Colonic mucosa (tissue), 4 donors: Measurements from ENCODE around the gene GIPC3. TPM values are rescaled to one million over a fixed set of nuclear protein-coding genes. Genes with fewer than 3 reads are reported as not detected.

Source experiments
- DNase-seq: peaks from one replicate; pipeline ENCODE4 v3.0.0-alpha.2; 2020
- H3K27ac ChIP-seq: fragments of 200-600 bp; one replicate; pipeline ENCODE4 v1.8.0; 2021
- H3K27me3 ChIP-seq: fragments of 200-600 bp; one replicate; pipeline ENCODE4 v1.8.0; 2021
- H3K36me3 ChIP-seq: fragments of 200-600 bp; one replicate; pipeline ENCODE4 v1.8.0; 2021
- H3K4me1 ChIP-seq: fragments of 200-600 bp; one replicate; pipeline ENCODE4 v1.8.0; 2021; ENCODE audit warnings: mild to moderate bottlenecking
- H3K4me3 ChIP-seq: fragments of 200-600 bp; one replicate; pipeline ENCODE4 v1.8.0; 2021
- H3K9ac ChIP-seq, 2 donors: one replicate each; pipeline ENCODE4 v1.7.0; 2013; ENCODE audit warnings: control low read depth in 2 of 2, low read depth in 2 of 2, low read length in 2 of 2
- H3K9me3 ChIP-seq: fragments of 200-600 bp; one replicate; pipeline ENCODE4 v1.8.0; 2021
- intact Hi-C: fragments of 100-400 bp; cut with DNase I; formaldehyde crosslinking; loops from one replicate; pipeline ENCODE4 v1.14.1; 2022
- total RNA-seq, 2 donors: library from RNA; stranded (reverse); fragmentation: NEBNext Ultra II Directional in 1 of 2; extraction: Animal tissue kit (Norgen Biotek cat#: 25700) in 1 of 2; gene quantifications; one replicate each; pipeline ENCODE4 v1.2.1, GENCODE V29; 2021
- TF ChIP-seq, protein P1 (sequence below): fragments of 200-600 bp; IDR thresholded peaks from one replicate; pipeline ENCODE4 v1.8.0; 2022; ENCODE audit warnings: antibody characterized with exemption, mild to moderate bottlenecking
- donor health status: healthy.
- donor health status: DM: no; HTN: no; CAD: no.
- donor health status: DM: no; HTN: no; CAD: no.

Gene GIPC3
- total RNA-seq, 2 donors from 2014 or later, result 0.40 to 1.1 TPM

GRCh38 chr19:3641515-3642269 lies 56.4 kb downstream of the GIPC3 start:
- Histone ChIP-seq H3K9ac (no peak overlapping the region), H3K27me3 (no peaks in the 10 kb centered on the region), H3K9me3 (no peaks in the 10 kb centered on the region), H3K4me3 (no peak overlapping the region), H3K4me1 (no peaks in the 10 kb centered on the region), H3K27ac (no peak overlapping the region), H3K36me3 (no peaks in the 10 kb centered on the region)
- TF ChIP-seq, protein P1, sequence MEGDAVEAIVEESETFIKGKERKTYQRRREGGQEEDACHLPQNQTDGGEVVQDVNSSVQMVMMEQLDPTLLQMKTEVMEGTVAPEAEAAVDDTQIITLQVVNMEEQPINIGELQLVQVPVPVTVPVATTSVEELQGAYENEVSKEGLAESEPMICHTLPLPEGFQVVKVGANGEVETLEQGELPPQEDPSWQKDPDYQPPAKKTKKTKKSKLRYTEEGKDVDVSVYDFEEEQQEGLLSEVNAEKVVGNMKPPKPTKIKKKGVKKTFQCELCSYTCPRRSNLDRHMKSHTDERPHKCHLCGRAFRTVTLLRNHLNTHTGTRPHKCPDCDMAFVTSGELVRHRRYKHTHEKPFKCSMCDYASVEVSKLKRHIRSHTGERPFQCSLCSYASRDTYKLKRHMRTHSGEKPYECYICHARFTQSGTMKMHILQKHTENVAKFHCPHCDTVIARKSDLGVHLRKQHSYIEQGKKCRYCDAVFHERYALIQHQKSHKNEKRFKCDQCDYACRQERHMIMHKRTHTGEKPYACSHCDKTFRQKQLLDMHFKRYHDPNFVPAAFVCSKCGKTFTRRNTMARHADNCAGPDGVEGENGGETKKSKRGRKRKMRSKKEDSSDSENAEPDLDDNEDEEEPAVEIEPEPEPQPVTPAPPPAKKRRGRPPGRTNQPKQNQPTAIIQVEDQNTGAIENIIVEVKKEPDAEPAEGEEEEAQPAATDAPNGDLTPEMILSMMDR, result no peak
- DNase-seq, result no peak
- intact Hi-C loops, result no loop called here

GRCh38 chr19:3642296-3642695 lies 57.0 kb downstream of the GIPC3 start:
- Histone ChIP-seq H3K36me3 (no peaks in the 10 kb centered on the region), H3K27ac (no peak overlapping the region), H3K9me3 (no peaks in the 10 kb centered on the region), H3K4me1 (no peaks in the 10 kb centered on the region), H3K27me3 (no peaks in the 10 kb centered on the region), H3K9ac (no peak overlapping the region), H3K4me3 (no peak overlapping the region)
- DNase-seq, result no peak
- intact Hi-C loops, result no loop called here
- TF ChIP-seq, protein P1, result no peak

Other genes starting within 250 kb of the GIPC3 start
- gene NFIC, start 218.9 kb upstream of the GIPC3 start, total RNA-seq, result 10 to 100 TPM; 42.0 to 71.3 TPM
- 10 to 100 TPM; 16.1 to 59.0 TPM for gene SMIM24, start 105.0 kb upstream of the GIPC3 start, total RNA-seq
- gene SMIM44, start 102.0 kb upstream of the GIPC3 start, total RNA-seq, result 1 to 10 TPM; 4.3 to 6.2 TPM
- gene DOHH, start 84.8 kb upstream of the GIPC3 start, total RNA-seq, result 10 to 100 TPM in 1 of 2 donors, 1 to 10 TPM in 1; 9.5 to 24.4 TPM
- 10 to 100 TPM; 45.8 to 62.5 TPM for gene FZR1, start 79.2 kb upstream of the GIPC3 start, total RNA-seq
- gene TEKTIP1, start 46.3 kb upstream of the GIPC3 start, total RNA-seq, result 1 to 10 TPM; 1.5 to 4.7 TPM
- gene MFSD12, start 27.9 kb upstream of the GIPC3 start, total RNA-seq, result 10 to 100 TPM; 28.4 to 54.3 TPM
- 100 to 1,000 TPM in 1 of 2 donors, 10 to 100 TPM in 1; 87.9 to 118 TPM for gene HMG20B, start 12.5 kb upstream of the GIPC3 start, total RNA-seq
- 1 to 10 TPM; 1.5 to 1.7 TPM for gene TBXA2R, start 21.4 kb downstream of the GIPC3 start, total RNA-seq
- 10 to 100 TPM; 12.0 to 35.1 TPM for gene CACTIN, start 41.3 kb downstream of the GIPC3 start, total RNA-seq
- gene PIP5K1C, start 115.0 kb downstream of the GIPC3 start, total RNA-seq, result 10 to 100 TPM; 22.8 to 31.2 TPM
- 100 to 1,000 TPM; 268 to 296 TPM for gene TJP3, start 122.9 kb downstream of the GIPC3 start, total RNA-seq
- gene APBA3, start 176.2 kb downstream of the GIPC3 start, total RNA-seq, result 10 to 100 TPM; 21.0 to 29.3 TPM
- 10 to 100 TPM; 73.7 to 86.9 TPM for gene MRPL54, start 177.2 kb downstream of the GIPC3 start, total RNA-seq
- gene RAX2, start 186.8 kb downstream of the GIPC3 start, total RNA-seq, result not detected
- 1 to 10 TPM in 1 of 2 donors, under 1 TPM in 1; 0.66 to 1.2 TPM for gene MATK, start 200.9 kb downstream of the GIPC3 start, total RNA-seq